HG03025 (cell line): ENCODE data around the gene JAG2.

Source experiments
- ATAC-seq: cut with Tn5 transposase; IDR thresholded peaks from one replicate; pipeline ENCODE4 v1.9.1; 2021; ENCODE audit warnings: mild to moderate bottlenecking, moderate library complexity; ENCODE audit not compliant: unreplicated experiment, low FRiP score

Gene JAG2

DNA sequence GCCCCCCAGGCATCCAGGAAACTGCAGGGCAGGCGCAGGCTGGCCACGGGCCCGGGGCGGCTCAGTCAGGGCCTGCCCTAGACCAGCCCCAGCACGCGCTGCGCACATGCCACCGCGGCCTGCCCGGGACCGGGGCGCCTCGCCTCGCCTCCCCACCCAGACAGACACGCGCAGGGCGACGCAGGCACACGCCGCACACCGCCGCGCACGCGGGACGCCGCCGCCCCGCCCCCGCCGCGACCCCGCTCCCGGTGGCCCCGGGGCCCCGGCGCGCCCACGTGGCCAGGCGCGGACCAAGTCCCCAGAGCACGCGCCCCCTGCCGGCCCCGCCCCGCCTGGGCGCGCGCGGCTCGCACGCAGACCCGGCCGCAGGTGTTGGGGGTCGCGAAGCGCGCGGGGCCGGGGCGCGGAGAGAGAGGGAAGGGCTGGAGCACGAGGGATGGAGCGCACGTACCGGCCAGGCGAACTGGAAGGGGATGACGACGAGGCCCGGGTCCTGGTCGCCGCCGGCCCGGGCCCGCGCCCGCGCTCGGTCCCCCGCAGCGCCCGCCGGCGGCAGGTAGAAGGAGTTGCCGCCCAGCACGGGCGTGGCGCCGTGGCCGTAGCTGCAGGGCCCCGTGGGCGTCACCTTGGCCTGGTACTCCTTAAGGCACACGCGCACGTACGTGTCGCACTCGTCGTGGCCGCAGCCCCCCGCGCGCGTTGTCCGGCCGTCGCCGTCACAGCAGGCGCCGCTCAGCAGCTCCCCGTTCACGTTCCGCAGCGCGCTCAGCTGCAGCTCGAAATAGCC is 1.1 kb downstream of the JAG2 start:
- ATAC-seq, result no peak

GRCh38 chr14:105166571-105167302 is 1.8 kb downstream of the JAG2 start:
- no peak for ATAC-seq

DNA sequence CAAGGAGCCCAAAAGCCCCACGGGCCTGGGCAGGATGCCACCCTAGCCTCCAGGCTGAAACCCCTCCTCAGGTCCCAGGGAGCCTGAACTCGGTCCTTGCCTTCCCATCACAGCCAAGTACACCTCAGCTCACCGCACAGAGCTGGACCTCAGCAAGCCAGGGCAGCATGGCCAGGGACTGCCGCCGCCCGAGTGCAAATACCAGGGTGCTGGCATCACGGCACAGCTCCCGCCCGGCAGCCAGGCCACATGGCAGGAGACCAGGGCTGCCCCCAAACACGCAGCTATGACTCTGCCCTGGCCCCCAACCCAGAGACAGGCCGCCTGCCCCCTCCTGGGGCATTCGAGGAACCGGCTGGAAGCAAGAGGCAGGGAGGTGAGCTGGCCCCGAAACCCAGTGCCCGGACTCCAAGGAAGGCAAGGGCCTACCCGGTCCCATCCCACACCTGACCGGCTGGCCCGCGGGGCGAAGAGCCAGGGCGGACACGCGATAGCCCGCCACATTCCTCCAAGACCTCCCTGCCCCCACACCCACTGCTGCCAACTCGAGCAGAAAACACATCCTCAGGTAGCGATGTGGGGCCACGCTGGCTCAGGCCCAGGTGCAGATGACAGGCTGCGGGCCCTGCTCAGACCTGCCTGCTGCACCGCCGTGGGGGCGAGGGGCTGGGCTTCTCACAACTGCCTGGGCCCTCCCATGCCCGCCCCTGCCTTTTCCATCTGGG is 2.7 kb downstream of the JAG2 start:
- no peak for ATAC-seq

GRCh38 chr14:105165134-105165704 is 3.4 kb downstream of the JAG2 start:
- ATAC-seq, result no peak

GRCh38 chr14:105163040-105163742 is 5.4 kb downstream of the JAG2 start:
- ATAC-seq, result no peak

GRCh38 chr14:105162669-105162979 is 6.0 kb downstream of the JAG2 start:
- ATAC-seq, result no peak

DNA sequence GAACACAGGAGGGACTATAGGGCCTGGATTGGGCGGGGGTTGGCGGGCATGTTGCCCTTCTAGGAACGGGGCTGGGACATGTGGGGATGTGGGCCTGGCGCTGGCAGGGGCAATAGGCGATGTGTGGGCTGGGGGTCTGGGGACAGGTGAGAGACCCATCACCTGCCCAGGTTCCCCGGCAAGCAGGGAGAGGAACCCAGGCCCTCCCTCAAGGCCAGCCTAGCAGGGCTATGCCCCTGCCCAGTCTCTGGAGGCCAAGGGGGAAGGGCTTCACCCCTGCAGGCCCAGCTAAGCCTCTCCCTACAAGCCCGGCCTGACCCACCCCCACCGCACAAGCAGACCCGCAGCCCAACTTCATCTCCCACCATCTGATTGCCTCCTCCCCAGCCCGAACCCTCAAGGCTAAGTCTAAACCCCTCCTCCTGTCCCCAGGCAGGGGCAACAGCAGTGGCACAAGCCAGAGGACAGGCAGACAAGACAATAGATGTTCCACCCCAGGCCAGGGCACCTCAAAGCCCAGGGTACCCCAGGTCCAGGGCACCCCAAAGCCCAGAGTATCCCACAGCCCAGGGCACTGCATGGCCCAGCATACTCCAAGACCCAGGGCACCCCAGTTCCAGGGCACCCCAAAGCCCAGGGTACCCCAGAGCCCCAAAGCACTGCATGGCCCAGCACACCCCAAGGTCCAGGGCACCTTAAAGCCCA is 6.5 kb downstream of the JAG2 start:
- ATAC-seq, result no peak

GRCh38 chr14:105161309-105161708 is 7.3 kb downstream of the JAG2 start:
- no peak for ATAC-seq

DNA sequence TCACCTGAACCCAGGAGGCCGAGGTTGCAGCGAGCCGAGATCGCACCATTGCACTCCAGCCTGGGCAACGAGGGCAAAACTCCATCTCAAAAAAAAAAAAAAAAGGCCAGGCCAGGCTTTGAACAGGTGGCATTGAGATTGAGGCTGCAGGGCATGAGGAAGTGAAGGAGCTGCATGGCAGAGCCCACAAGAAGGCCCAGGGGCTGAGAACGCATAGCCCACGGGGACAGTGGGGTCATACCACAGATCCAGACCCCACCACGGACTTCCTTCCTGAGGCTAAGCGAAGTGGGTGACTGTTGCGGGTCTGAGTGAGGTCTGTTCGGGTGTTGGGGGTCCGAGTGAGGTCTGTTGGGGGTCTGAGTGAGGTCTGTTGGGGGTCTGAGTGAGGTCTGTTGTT is 7.8 kb downstream of the JAG2 start:
- no peak for ATAC-seq

DNA sequence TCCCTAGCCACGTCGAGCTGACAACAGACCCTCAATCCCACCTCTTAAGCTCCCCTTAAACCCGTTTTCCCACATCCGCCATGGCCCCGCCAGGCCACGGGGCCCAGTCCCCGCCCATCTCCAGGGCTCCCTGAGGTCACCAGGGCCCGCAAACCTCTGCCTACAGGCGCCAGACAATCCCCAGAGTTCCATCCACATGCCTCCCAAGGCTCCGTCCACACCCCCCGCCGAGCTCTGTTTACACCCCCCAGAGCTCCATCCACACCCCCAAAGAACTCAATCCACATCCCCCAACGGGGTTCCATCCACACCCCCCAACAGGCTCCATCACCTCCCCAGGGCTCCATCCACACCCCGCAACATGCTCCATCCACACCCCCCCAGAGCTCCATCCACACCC is 9.2 kb downstream of the JAG2 start:
- ATAC-seq, result no peak

- ATAC-seq, result no peak
Observed at GRCh38 chr14:105158794-105159193, 9.8 kb downstream of the JAG2 start.

GRCh38 chr14:105157872-105158271 is 10.7 kb downstream of the JAG2 start:
- no peak for ATAC-seq

- ATAC-seq, result no peak
Observed at GRCh38 chr14:105156414-105157375, 11.9 kb downstream of the JAG2 start.

DNA sequence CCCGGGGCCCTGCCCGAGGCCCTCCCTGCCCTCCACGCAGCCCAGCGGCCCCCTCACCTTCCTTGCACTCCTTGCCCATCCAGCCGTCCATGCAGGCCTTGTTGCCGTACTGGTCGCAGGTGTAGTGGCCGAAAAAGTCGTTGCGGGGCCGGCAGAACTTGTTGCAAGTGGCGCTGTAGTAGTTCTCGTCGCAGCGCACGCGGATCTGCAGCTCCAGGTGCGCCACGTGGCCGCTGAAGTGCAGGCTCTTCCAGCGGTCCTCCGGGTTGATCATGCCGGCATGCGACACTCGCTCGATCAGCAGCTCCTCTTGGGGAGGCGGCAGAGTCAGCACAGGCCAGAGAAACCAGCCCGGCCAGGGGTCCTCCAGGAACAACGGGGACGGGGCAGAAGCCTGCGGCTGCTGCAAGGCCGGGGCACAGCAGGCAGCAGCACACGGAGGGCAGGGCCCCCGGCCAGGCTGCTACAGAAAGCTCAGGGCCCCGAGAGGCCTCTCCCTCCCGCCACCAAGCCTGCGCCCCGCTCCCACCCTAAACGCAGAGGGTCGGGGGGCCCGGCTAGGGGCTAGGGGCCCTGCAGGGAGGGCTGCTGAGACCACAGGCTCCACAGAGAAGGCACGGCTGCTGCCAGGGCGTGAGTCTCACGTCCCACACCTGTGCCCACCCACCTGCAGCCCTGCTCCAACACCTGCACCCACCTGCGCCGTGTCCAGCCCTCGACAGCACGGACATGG is 12.7 kb downstream of the JAG2 start:
- ATAC-seq, result no peak

- ATAC-seq, result no peak
Observed at GRCh38 chr14:105155071-105155651, 13.4 kb downstream of the JAG2 start.

- no peak for ATAC-seq
Observed at GRCh38 chr14:105154476-105154871, 14.1 kb downstream of the JAG2 start.

- ATAC-seq, result no peak
Observed at GRCh38 chr14:105153739-105154475, 14.7 kb downstream of the JAG2 start.
